Testis (tissue), 3 donors: ENCODE measurements around the gene MTIF3. TPM values are rescaled to one million over a fixed set of nuclear protein-coding genes. Genes with fewer than 3 reads are reported as not detected.

Experiments
- DNase-seq: peaks from one replicate; pipeline ENCODE4 v3.0.0-alpha.2; 2019
- H3K27ac ChIP-seq, 2 donors: fragments of 200-600 bp; sonication (generic); one replicate each; pipeline ENCODE4 v1.5.1; 2019
- H3K27me3 ChIP-seq: fragments of 200-600 bp; sonication (generic); one replicate; pipeline ENCODE4 v1.5.1; 2019
- H3K36me3 ChIP-seq: fragments of 200-600 bp; sonication (generic); one replicate; pipeline ENCODE4 v1.5.1; 2017; ENCODE audit warnings: low read depth; ENCODE audit errors: missing control alignments
- H3K4me1 ChIP-seq: fragments of 200-600 bp; sonication (generic); one replicate; pipeline ENCODE4 v1.5.1; 2019
- H3K4me3 ChIP-seq, 2 donors: fragments of 200-600 bp; sonication (generic); one replicate each; pipeline ENCODE4 v1.5.1; 2017 to 2019
- H3K9me3 ChIP-seq: fragments of 200-600 bp; sonication (generic); one replicate; pipeline ENCODE4 v1.5.1; 2017
- POLR2A ChIP-seq: fragments of 450-650 bp; IDR thresholded peaks from one replicate; pipeline ENCODE4 v1.6.1; 2017; ENCODE audit warnings: antibody characterized with exemption, mild to moderate bottlenecking, moderate library complexity
- WGBS, 2 donors: methylation state at CpG; one replicate each; pipeline ENCODE4 v1.1.5; 2018; 5-methylcytosine and 5-hydroxymethylcytosine counted together
- intact Hi-C: fragments of 100-400 bp; cut with DNase I; formaldehyde crosslinking; loops from one replicate; pipeline ENCODE4 v1.15.1; 2023; ENCODE audit warnings: low total_unique reads
- polyA plus RNA-seq: library from polyadenylated mRNA; stranded (reverse); fragments of 350-450 nt; fragmentation: Illumina TruSeq; extraction: RNeasy Lipid Tissue Mini Kit (QIAGEN cat#74804); gene quantifications from one replicate; pipeline ENCODE4 v1.2.3, GENCODE V29; 2014; ENCODE audit warnings: low read depth, low replicate concordance; ENCODE audit not compliant: insufficient read depth
- total RNA-seq, 2 donors: library from RNA; depleted of rRNA; stranded (reverse); fragments of >200 nt; gene quantifications; one replicate each; pipeline ENCODE4 v1.2.3, GENCODE V29; 2016
- TF ChIP-seq, protein P1 (sequence below), 3 experiments: fragments of 450-650 bp in 2 of 3; fragments of 200-600 bp in 1 of 3; sonication (generic) in 1 of 3; IDR thresholded peaks; one replicate each; pipeline ENCODE4 v1.5.1; 2016 to 2019; ENCODE audit warnings: antibody characterized with exemption in 3 of 3, mild to moderate bottlenecking in 2 of 3, moderate library complexity in 1 of 3

MTIF3 gene
- total and polyA plus RNA-seq, 3 donors from 2014 or later = 87.6 to 141 (median 94.2) TPM

DNA sequence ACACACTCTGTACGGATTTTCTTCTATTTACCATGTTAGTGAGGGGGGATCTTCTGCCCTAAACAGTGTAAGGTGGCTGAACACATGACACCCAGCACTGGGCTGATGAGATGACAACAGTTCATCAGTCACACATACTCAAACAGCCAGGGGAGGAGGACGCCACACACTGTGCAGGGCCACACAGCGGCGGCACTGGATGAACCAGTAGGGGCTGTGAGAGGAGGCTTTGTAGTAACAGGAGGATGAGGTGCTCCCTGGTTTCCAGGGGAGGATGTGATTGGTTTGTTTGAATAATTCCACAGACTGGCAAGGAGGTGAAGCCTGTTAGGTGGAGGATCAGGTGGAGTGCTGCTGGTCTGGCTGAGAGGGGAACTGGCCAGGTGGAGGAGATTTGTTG, 42.3 kb downstream of the MTIF3 start:
- DNase-seq = no peak
- no peak for TF ChIP-seq POLR2A
- TF ChIP-seq, protein P1, sequence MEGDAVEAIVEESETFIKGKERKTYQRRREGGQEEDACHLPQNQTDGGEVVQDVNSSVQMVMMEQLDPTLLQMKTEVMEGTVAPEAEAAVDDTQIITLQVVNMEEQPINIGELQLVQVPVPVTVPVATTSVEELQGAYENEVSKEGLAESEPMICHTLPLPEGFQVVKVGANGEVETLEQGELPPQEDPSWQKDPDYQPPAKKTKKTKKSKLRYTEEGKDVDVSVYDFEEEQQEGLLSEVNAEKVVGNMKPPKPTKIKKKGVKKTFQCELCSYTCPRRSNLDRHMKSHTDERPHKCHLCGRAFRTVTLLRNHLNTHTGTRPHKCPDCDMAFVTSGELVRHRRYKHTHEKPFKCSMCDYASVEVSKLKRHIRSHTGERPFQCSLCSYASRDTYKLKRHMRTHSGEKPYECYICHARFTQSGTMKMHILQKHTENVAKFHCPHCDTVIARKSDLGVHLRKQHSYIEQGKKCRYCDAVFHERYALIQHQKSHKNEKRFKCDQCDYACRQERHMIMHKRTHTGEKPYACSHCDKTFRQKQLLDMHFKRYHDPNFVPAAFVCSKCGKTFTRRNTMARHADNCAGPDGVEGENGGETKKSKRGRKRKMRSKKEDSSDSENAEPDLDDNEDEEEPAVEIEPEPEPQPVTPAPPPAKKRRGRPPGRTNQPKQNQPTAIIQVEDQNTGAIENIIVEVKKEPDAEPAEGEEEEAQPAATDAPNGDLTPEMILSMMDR (IDR thresholded peaks at IDR 0.05) = no peak
- no peaks in the 10 kb centered on the region for H3K36me3 ChIP-seq
- H3K27me3 ChIP-seq = no peaks in the 10 kb centered on the region
- intact Hi-C loops = no loop called here
- no peak overlapping the region for H3K27ac ChIP-seq
- H3K4me1 ChIP-seq = peaks cover 9% of the 10 kb centered on the region
- 72 to 85% methylated on average over 4 of the region's 4 CpGs for WGBS, 2 donors
- H3K9me3 ChIP-seq = no peaks in the 10 kb centered on the region
- H3K4me3 ChIP-seq = no peak overlapping the region

DNA sequence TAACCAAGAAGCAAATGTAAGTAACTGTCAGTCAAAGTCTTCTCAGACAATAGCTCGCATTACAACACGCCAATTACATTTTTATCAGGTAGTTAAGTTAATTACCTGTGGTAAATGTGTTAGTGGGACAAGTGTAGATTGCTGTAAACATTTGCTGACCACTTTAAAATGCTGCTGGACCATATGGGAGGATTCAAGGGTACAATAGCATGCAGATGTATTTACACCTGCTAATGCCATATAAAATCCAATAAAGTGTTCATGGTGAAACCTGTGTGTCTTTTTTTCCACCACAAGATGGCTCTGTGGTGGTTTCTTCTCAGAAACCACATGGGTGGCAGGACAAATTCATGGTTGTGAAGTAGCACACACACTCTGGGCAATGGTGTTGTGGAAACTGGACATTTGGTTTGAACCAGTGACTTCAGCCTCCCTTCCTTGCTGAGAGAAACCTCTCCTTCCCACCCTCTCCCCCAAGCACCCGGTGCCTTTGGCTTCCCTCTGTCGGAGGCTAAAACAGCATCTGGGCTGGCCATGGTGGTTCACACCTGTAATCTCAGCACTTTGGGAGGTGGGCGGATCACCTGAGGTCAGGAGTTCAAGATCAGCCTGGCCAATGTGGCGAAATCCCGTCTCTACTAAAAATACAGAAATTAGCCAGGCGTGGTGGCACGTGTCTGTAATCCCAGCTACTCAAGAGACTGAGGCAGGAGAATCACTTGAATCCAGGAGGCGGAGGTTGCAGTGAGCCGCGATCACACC, 44.0 kb downstream of the MTIF3 start:
- Histone ChIP-seq H3K27ac (no peak overlapping the region), H3K36me3 (no peaks in the 10 kb centered on the region), H3K4me3 (no peak overlapping the region), H3K27me3 (no peaks in the 10 kb centered on the region), H3K9me3 (no peaks in the 10 kb centered on the region), H3K4me1 (peaks cover 13% of the 10 kb centered on the region)
- DNase-seq = no peak
- no peak for TF ChIP-seq POLR2A
- TF ChIP-seq, protein P1 (IDR thresholded peaks at IDR 0.05) = peak in 2 of 3 experiments; percentile 35 to 42
- intact Hi-C loops = no loop called here
- 82 to 87% methylated on average over 11 to 12 of the region's 12 CpGs for WGBS, 2 donors

DNA sequence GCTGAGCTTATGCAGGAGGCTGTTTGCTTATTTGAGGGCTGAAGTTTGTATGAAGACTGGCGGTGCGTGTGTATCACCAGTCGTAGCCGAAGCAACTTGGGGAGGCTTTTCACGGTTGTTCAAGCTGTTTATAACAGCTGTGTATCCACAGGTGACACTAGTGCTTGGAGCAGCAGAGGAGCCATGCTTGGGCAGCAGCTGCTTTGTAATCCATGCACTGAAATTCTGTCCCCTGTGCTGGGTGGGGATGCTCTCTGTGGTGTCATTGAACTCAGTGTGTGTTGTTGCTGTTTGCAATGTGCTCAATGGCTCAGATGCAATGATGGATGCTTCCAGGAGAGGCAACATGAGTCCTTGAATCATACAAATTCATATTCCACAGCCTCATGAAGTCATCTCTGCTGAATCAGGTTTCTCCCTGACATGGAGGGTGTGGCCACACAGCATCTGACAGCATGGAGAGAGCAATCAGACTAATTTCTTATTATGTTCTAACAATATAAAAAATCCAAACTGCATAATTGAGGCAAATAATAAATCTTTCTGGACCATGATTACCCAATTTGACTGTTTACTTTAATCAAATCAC, 44.7 kb downstream of the MTIF3 start:
- intact Hi-C loops = no loop called here
- peaks cover 13% of the 10 kb centered on the region for H3K4me1 ChIP-seq
- no peak for TF ChIP-seq POLR2A
- TF ChIP-seq, protein P1 (IDR thresholded peaks at IDR 0.05) = no peak
- H3K36me3 ChIP-seq = no peaks in the 10 kb centered on the region
- DNase-seq = no peak
- 75 to 94% methylated on average over 5 of the region's 5 CpGs for WGBS, 2 donors
- H3K9me3 ChIP-seq = no peaks in the 10 kb centered on the region
- no peak overlapping the region for H3K27ac ChIP-seq
- H3K27me3 ChIP-seq = no peaks in the 10 kb centered on the region
- no peak overlapping the region for H3K4me3 ChIP-seq

DNA sequence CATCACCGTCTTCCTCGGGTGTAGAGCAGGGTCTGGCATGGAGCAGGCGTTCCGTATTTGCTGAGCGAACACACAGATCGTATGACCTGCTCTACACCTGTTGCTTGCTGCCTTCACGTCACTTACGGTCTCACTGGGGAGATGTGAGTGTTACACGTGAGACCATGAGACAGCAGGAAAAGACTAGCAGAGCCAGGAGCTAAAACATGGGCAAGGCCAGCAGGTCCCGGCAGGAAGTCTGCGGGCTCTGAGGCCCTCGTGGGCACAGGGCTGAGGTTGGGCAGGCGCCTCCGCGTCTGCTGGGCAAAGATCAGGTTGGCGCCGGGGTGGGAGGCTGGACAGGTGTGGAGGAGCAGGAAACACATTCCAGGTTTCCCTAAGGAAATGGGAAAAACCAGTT, 45.7 kb downstream of the MTIF3 start:
- no peak for TF ChIP-seq POLR2A
- Histone ChIP-seq H3K4me1 (peaks cover 13% of the 10 kb centered on the region), H3K36me3 (no peaks in the 10 kb centered on the region), H3K9me3 (no peaks in the 10 kb centered on the region), H3K27me3 (no peaks in the 10 kb centered on the region), H3K27ac (no peak overlapping the region), H3K4me3 (no peak overlapping the region)
- 92 to 95% methylated on average over 17 of the region's 17 CpGs for WGBS, 2 donors
- DNase-seq = no peak
- intact Hi-C loops = no loop called here

DNA sequence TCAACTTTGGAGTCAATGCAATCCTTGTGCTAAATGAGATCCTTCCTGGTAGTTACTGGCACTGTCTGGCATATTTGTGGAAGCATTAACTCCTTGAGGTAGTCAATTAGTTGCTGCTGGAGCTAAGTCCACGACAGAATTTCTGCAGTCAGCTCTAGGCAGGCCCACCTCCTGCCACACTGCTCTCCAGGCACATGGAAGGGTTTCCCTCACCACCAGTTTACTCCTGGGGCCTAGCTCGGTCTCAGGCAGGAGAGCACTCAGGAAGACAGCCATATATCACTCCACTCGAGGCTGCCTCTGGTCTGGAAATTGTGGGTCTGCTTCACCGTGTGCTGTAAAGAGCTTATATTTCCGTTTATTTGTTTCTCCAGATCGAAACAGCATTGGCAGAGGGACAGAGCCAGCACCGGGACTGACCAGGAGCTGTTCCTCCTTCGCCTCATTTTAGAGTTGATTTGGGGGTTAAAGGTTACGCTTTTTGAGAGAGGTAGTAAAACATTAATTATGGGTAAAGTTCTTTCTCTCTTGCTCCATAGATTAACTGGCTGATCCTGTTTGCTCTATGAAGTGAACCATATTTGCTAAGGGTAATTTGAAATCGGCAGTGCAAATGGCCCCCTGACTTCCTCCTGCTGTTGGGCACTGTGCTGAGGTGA, 46.5 kb downstream of the MTIF3 start:
- WGBS, 2 donors = 66 to 75% methylated on average over 9 to 10 of the region's 10 CpGs
- DNase-seq = no peak
- Histone ChIP-seq H3K27ac (peak overlapping the region in 1 of 2 donors; percentile 21), H3K4me3 (no peak overlapping the region), H3K36me3 (no peaks in the 10 kb centered on the region), H3K9me3 (no peaks in the 10 kb centered on the region), H3K4me1 (peaks cover 13% of the 10 kb centered on the region), H3K27me3 (no peaks in the 10 kb centered on the region)
- intact Hi-C loops = no loop called here
- no peak for TF ChIP-seq POLR2A
- TF ChIP-seq, protein P1 (IDR thresholded peaks at IDR 0.05) = no peak
